Neural cell (in vitro differentiated cells): ENCODE data around the gene HDGFL3. TPM values are rescaled to one million over a fixed set of nuclear protein-coding genes. Genes with fewer than 3 reads are reported as not detected.

Source experiments
- H2AFZ ChIP-seq: fragments of 200-600, 300-800 bp; sonication (generic), shearing (Covaris generic); 2 replicates; pipeline ENCODE4 v1.6.0; 2014; ENCODE audit warnings: low read depth, mild to moderate bottlenecking, antibody characterized with exemption, low read length, moderate library complexity
- H3F3A ChIP-seq: fragments of 200-600 bp; shearing (Covaris generic); 2 replicates; pipeline ENCODE4 v1.6.1; 2016; ENCODE audit warnings: mild to moderate bottlenecking, moderate library complexity, mixed read lengths, antibody characterized with exemption, low read length; ENCODE audit not compliant: insufficient read depth, poor library complexity, severe bottlenecking
- H3K27ac ChIP-seq: fragments of 200-600, 300-800 bp; sonication (generic), shearing (Covaris generic); 2 replicates; pipeline ENCODE4 v1.5.1; 2014; ENCODE audit warnings: mild to moderate bottlenecking, low read length, moderate library complexity
- H3K27me3 ChIP-seq: fragments of 300-800, 200-600 bp; sonication (generic), shearing (Covaris generic); 2 replicates; pipeline ENCODE4 v1.6.0; 2014; ENCODE audit warnings: mild to moderate bottlenecking, low read depth, low read length, moderate library complexity; ENCODE audit not compliant: insufficient read depth
- H3K36me3 ChIP-seq: fragments of 300-800, 200-600 bp; sonication (generic), shearing (Covaris generic); 2 replicates; pipeline ENCODE4 v1.5.1; 2014; ENCODE audit warnings: mild to moderate bottlenecking, antibody characterized with exemption, low read length, moderate library complexity; ENCODE audit not compliant: insufficient read depth
- H3K4me2 ChIP-seq: fragments of 300-800, 200-600 bp; sonication (generic), shearing (Covaris generic); 2 replicates; pipeline ENCODE4 v1.6.0; 2014; ENCODE audit warnings: mild to moderate bottlenecking, low read length
- H3K4me3 ChIP-seq: fragments of 300-800, 200-600 bp; sonication (generic), shearing (Covaris generic); 2 replicates; pipeline ENCODE4 v1.5.1; 2014; ENCODE audit warnings: mild to moderate bottlenecking, low read length, moderate library complexity
- H3K79me2 ChIP-seq: fragments of 200-600 bp; shearing (Covaris generic); replicated peaks from 2 replicates; pipeline ENCODE4 v1.6.0; 2014; ENCODE audit warnings: mild to moderate bottlenecking, low read length, moderate library complexity; ENCODE audit not compliant: insufficient read depth
- H3K9ac ChIP-seq: fragments of 300-800, 200-600 bp; sonication (generic), shearing (Covaris generic); 2 replicates; pipeline ENCODE4 v1.6.1; 2016; ENCODE audit warnings: mild to moderate bottlenecking, low read length, mixed read lengths
- H3K9me2 ChIP-seq: fragments of 200-600 bp; shearing (Covaris generic); 2 replicates; pipeline ENCODE4 v1.6.1; 2016; ENCODE audit warnings: mild to moderate bottlenecking, low read length, mixed read lengths; ENCODE audit not compliant: insufficient read depth
- H3K9me3 ChIP-seq: fragments of 200-600, 300-800 bp; sonication (generic), shearing (Covaris generic); 2 replicates; pipeline ENCODE4 v1.6.1; 2016; ENCODE audit warnings: mild to moderate bottlenecking, mixed run types, low read length, moderate library complexity, mixed read lengths
- H4K20me1 ChIP-seq: fragments of 200-600 bp; shearing (Covaris generic); 2 replicates; pipeline ENCODE4 v1.6.1; 2016; ENCODE audit warnings: mild to moderate bottlenecking, mixed run types; ENCODE audit not compliant: insufficient read depth
- CTCF ChIP-seq: fragments of 450-650 bp; IDR thresholded peaks from 2 replicates; pipeline ENCODE4 v1.5.1; 2014; ENCODE audit warnings: antibody characterized with exemption, mild to moderate bottlenecking, moderate library complexity; ENCODE audit not compliant: poor library complexity, severe bottlenecking
- EP300 ChIP-seq: fragments of 450-650 bp; conservative IDR thresholded peaks from 2 replicates; pipeline ENCODE4 v1.6.1; 2014; ENCODE audit warnings: antibody characterized with exemption, mild to moderate bottlenecking, moderate library complexity; ENCODE audit not compliant: poor library complexity, severe bottlenecking
- EZH2 ChIP-seq: fragments of 200-600, 300-800 bp; shearing (Covaris generic), sonication (generic); IDR thresholded peaks from 2 replicates; pipeline ENCODE4 v1.6.1; 2014; ENCODE audit warnings: antibody characterized with exemption, low read length, borderline replicate concordance, mild to moderate bottlenecking; ENCODE audit not compliant: insufficient read depth, poor library complexity, severe bottlenecking
- MXI1 ChIP-seq: fragments of 450-650 bp; conservative IDR thresholded peaks from 2 replicates; pipeline ENCODE4 v1.6.1; 2014; ENCODE audit warnings: antibody characterized with exemption, mild to moderate bottlenecking; ENCODE audit not compliant: poor library complexity, severe bottlenecking
- POLR2AphosphoS5 ChIP-seq: IDR thresholded peaks from 2 replicates; pipeline ENCODE4 v1.6.1; 2012
- RAD21 ChIP-seq: fragments of 450-650 bp; conservative IDR thresholded peaks from 2 replicates; pipeline ENCODE4 v1.6.1; 2014; ENCODE audit warnings: antibody characterized with exemption, mild to moderate bottlenecking, moderate library complexity
- REST ChIP-seq: IDR thresholded peaks from 2 replicates; pipeline ENCODE4 v1.6.1; 2012; ENCODE audit warnings: borderline replicate concordance
- SMC3 ChIP-seq: fragments of 450-650 bp; conservative IDR thresholded peaks from 2 replicates; pipeline ENCODE4 v1.6.1; 2014; ENCODE audit warnings: antibody characterized with exemption, mild to moderate bottlenecking, moderate library complexity; ENCODE audit not compliant: poor library complexity
- TAF1 ChIP-seq: IDR thresholded peaks from 2 replicates; pipeline ENCODE4 v1.6.1; 2012; ENCODE audit warnings: low read depth
- polyA plus RNA-seq: library from polyadenylated mRNA; depleted of rRNA; stranded (reverse); fragments of >200 nt; gene quantifications from 2 replicates; pipeline ENCODE4 v1.2.3, GENCODE V29; 2014

Gene HDGFL3
- polyA plus RNA-seq, 1 donor from 2014 or later, result 339 TPM

- no peaks in the 10 kb centered on the region for H3K27me3 ChIP-seq
- no peaks in the 10 kb centered on the region for H3K79me2 ChIP-seq
- no peaks in the 10 kb centered on the region for H3F3A ChIP-seq
- H3K9me2 ChIP-seq, result no peaks in the 10 kb centered on the region
- H2AFZ ChIP-seq, result no peak overlapping the region
- H3K27ac ChIP-seq, result no peak overlapping the region
- no peaks in the 10 kb centered on the region for H4K20me1 ChIP-seq
- no peaks in the 10 kb centered on the region for H3K36me3 ChIP-seq
- no peaks in the 10 kb centered on the region for H3K9me3 ChIP-seq
- no peak overlapping the region for H3K4me3 ChIP-seq
- no peak overlapping the region for H3K4me2 ChIP-seq
- no peak overlapping the region for H3K9ac ChIP-seq
- TF ChIP-seq POLR2AphosphoS5, result no peak
- no peak for TF ChIP-seq MXI1
- TF ChIP-seq EP300, result no peak
- no peak for TF ChIP-seq RAD21
Measured at GRCh38 chr15:83115410-83115809, 92.2 kb downstream of the HDGFL3 start.

GRCh38 chr15:83114856-83115255 is 92.8 kb downstream of the HDGFL3 start:
- no peaks in the 10 kb centered on the region for H3K9me2 ChIP-seq
- no peaks in the 10 kb centered on the region for H4K20me1 ChIP-seq
- H3F3A ChIP-seq, result no peaks in the 10 kb centered on the region
- H3K9ac ChIP-seq, result no peak overlapping the region
- no peaks in the 10 kb centered on the region for H3K9me3 ChIP-seq
- H3K27me3 ChIP-seq, result no peaks in the 10 kb centered on the region
- H3K27ac ChIP-seq, result no peak overlapping the region
- no peaks in the 10 kb centered on the region for H3K79me2 ChIP-seq
- TF ChIP-seq REST (no peak), EZH2 (no peak), EP300 (no peak), TAF1 (no peak), RAD21 (no peak), POLR2AphosphoS5 (no peak), SMC3 (no peak), CTCF (no peak), MXI1 (no peak)
- H3K36me3 ChIP-seq, result no peaks in the 10 kb centered on the region
- H3K4me2 ChIP-seq, result no peak overlapping the region
- no peak overlapping the region for H3K4me3 ChIP-seq
- H2AFZ ChIP-seq, result no peak overlapping the region
